Astrocyte of the spinal cord (primary cell): ENCODE measurements around the gene SLC5A5.

Experiments
- DNase-seq: peaks from one replicate; pipeline ENCODE4 v3.0.0; 2011; ENCODE audit warnings: low read depth, low spot score
- H3K4me3 ChIP-seq: 2 replicates; pipeline ENCODE4 v1.5.1; 2011; ENCODE audit warnings: low read depth, mild to moderate bottlenecking, low read length, moderate library complexity
- CTCF ChIP-seq: IDR thresholded peaks from 2 replicates; pipeline ENCODE4 v1.5.1; 2012; ENCODE audit warnings: low read depth, mild to moderate bottlenecking, low read length, inconsistent platforms
- in situ Hi-C: cut with HindIII; loops from 2 replicates; pipeline ENCODE4 v1.10.0; 2017; ENCODE audit warnings: low sequenced_read_pairs

SLC5A5 gene

GRCh38 chr19:17860331-17860992, 11.3 kb upstream of the SLC5A5 start:
- peak overlapping the region; percentile 100 for H3K4me3 ChIP-seq
- TF ChIP-seq CTCF, result no peak
- no peak for DNase-seq
- in situ Hi-C loops, result no loop called here

- TF ChIP-seq CTCF, result no peak
- peak overlapping the region; percentile 100 for H3K4me3 ChIP-seq
- in situ Hi-C loops, result no loop called here
- DNase-seq, result no peak
Measured at GRCh38 chr19:17860993-17861360, 10.8 kb upstream of the SLC5A5 start.

GRCh38 chr19:17861542-17862402, 10.0 kb upstream of the SLC5A5 start:
- TF ChIP-seq CTCF, result no peak
- in situ Hi-C loops, result no loop called here
- H3K4me3 ChIP-seq, result peak overlapping the region; percentile 100
- no peak for DNase-seq

GRCh38 chr19:17862711-17863519, 8.8 kb upstream of the SLC5A5 start:
- H3K4me3 ChIP-seq, result no peak overlapping the region
- no peak for TF ChIP-seq CTCF
- no peak for DNase-seq
- in situ Hi-C loops, result no loop called here

GRCh38 chr19:17863520-17864182, 8.1 kb upstream of the SLC5A5 start:
- H3K4me3 ChIP-seq, result no peak overlapping the region
- in situ Hi-C loops, result no loop called here
- TF ChIP-seq CTCF, result no peak
- no peak for DNase-seq
